MCF 10A (cell line): Measurements from ENCODE around the gene CLK2. TPM values are rescaled to one million over a fixed set of nuclear protein-coding genes. Genes with fewer than 3 reads are reported as not detected.

ENCODE experiments used
- BruUV-seq: library from RNA; stranded (reverse); fragments of 400-500 nt; replicated peaks from 2 replicates; lab custom pipeline; 2021; lab: Mats Ljungman, UMichigan
- CTCF ChIA-PET: fragments of 300-600 bp; sonication (Branson Sonifier 250); formaldehyde crosslinking; extraction: SDS; loops from one replicate; lab custom pipeline; 2021; ENCODE audit warnings: antibody characterized with exemption, inconsistent platforms; lab: Yijun Ruan, JAX
- POLR2A ChIA-PET: fragments of 300-600, 350-650 bp; sonication (Branson Sonifier 250); formaldehyde crosslinking; extraction: SDS; loops from one replicate; lab custom pipeline; 2020; ENCODE audit warnings: antibody characterized with exemption, inconsistent platforms; lab: Yijun Ruan, JAX
- DNase-seq: peaks from one replicate; pipeline ENCODE4 v3.0.0-alpha.2; 2018; ENCODE audit not compliant: unreplicated experiment
- H3K27ac Mint-ChIP-seq: one replicate; pipeline ENCODE4 v1.8.0; 2022; ENCODE audit warnings: mild to moderate bottlenecking, low read depth, mixed read lengths; ENCODE audit not compliant: unreplicated experiment
- H3K27me3 Mint-ChIP-seq: one replicate; pipeline ENCODE4 v1.8.0; 2022; ENCODE audit warnings: mixed read lengths; ENCODE audit not compliant: insufficient read depth, unreplicated experiment
- H3K36me3 Mint-ChIP-seq: one replicate; pipeline ENCODE4 v1.8.0; 2022; ENCODE audit warnings: mild to moderate bottlenecking, moderate library complexity, mixed read lengths; ENCODE audit not compliant: insufficient read depth, unreplicated experiment
- H3K4me1 Mint-ChIP-seq: one replicate; pipeline ENCODE4 v1.8.0; 2022; ENCODE audit warnings: mixed read lengths; ENCODE audit not compliant: insufficient read depth, unreplicated experiment
- H3K4me3 Mint-ChIP-seq: one replicate; pipeline ENCODE4 v1.8.0; 2022; ENCODE audit warnings: mild to moderate bottlenecking, moderate library complexity, mixed read lengths; ENCODE audit not compliant: unreplicated experiment
- H3K9me3 Mint-ChIP-seq: one replicate; pipeline ENCODE4 v1.8.0; 2022; ENCODE audit warnings: mixed read lengths; ENCODE audit not compliant: unreplicated experiment
- intact Hi-C: fragments of 100-400 bp; cut with micrococcal nuclease; formaldehyde crosslinking; loops from 2 replicates; pipeline ENCODE4 v1.14.1; 2022
- total RNA-seq: library from RNA; stranded (reverse); gene quantifications from 2 replicates; pipeline ENCODE4 v1.2.3, GENCODE V29; 2022
- TF ChIP-seq, protein P1 (sequence below): fragments of 200-600 bp; IDR thresholded peaks from one replicate; pipeline ENCODE4 v1.8.0; 2022; ENCODE audit warnings: antibody characterized with exemption, mild to moderate bottlenecking; ENCODE audit not compliant: unreplicated experiment

CLK2 gene
- total RNA-seq, 1 experiment from 2014 or later = 78.6 TPM

GRCh38 chr1:155267373-155267772, 5.9 kb downstream of the CLK2 start:
- Mint-ChIP-seq H3K27ac (no peak overlapping the region), H3K4me1 (peaks cover 8% of the 10 kb centered on the region), H3K9me3 (no peaks in the 10 kb centered on the region), H3K4me3 (no peak overlapping the region), H3K36me3 (peaks cover 93% of the 10 kb centered on the region), H3K27me3 (no peaks in the 10 kb centered on the region)
- no TSS peak for BruUV-seq
- TF ChIP-seq, protein P1, sequence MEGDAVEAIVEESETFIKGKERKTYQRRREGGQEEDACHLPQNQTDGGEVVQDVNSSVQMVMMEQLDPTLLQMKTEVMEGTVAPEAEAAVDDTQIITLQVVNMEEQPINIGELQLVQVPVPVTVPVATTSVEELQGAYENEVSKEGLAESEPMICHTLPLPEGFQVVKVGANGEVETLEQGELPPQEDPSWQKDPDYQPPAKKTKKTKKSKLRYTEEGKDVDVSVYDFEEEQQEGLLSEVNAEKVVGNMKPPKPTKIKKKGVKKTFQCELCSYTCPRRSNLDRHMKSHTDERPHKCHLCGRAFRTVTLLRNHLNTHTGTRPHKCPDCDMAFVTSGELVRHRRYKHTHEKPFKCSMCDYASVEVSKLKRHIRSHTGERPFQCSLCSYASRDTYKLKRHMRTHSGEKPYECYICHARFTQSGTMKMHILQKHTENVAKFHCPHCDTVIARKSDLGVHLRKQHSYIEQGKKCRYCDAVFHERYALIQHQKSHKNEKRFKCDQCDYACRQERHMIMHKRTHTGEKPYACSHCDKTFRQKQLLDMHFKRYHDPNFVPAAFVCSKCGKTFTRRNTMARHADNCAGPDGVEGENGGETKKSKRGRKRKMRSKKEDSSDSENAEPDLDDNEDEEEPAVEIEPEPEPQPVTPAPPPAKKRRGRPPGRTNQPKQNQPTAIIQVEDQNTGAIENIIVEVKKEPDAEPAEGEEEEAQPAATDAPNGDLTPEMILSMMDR = no peak
- DNase-seq = no peak
- intact Hi-C loops = no loop called here
- ChIA-PET CTCF (interaction anchor here (0.7 to 14.5 kb wide), 6 partner anchors 9 to 325 kb away, joined by 3 to 238 read pairs (median 8); partner anchors contain the start of gene ENTREP3), POLR2A (interaction anchor here (1.1 to 3.0 kb wide), 5 partner anchors 11 to 57 kb away, joined by 3 to 10 read pairs (median 4); partner anchors contain the start of genes ENTREP3 and FDPS)

- no peak overlapping the region for H3K27ac Mint-ChIP-seq
- peaks cover 93% of the 10 kb centered on the region for H3K36me3 Mint-ChIP-seq
- H3K4me3 Mint-ChIP-seq = no peak overlapping the region
- no peak for DNase-seq
- ChIA-PET CTCF (interaction anchor here (0.7 to 14.5 kb wide), 6 partner anchors 9 to 326 kb away, joined by 3 to 238 read pairs (median 9); partner anchors contain the start of genes ADAM15 and ENTREP3), POLR2A (interaction anchor here (1.0 to 3.0 kb wide), 7 partner anchors 10 to 57 kb away, joined by 3 to 10 read pairs (median 4); partner anchors contain the start of genes ENTREP3 and FDPS)
- BruUV-seq = no TSS peak
- H3K4me1 Mint-ChIP-seq = peaks cover 8% of the 10 kb centered on the region
- no peaks in the 10 kb centered on the region for H3K27me3 Mint-ChIP-seq
- intact Hi-C loops = no loop called here
- H3K9me3 Mint-ChIP-seq = no peaks in the 10 kb centered on the region
- TF ChIP-seq, protein P1 = no peak
These were observed 6.8 kb downstream of the CLK2 start for GRCh38 chr1:155266553-155266952.

- Mint-ChIP-seq H3K36me3 (peaks cover 93% of the 10 kb centered on the region), H3K27ac (peak overlapping the region; percentile 96), H3K4me3 (peak overlapping the region; percentile 98), H3K4me1 (peaks cover 18% of the 10 kb centered on the region), H3K9me3 (no peaks in the 10 kb centered on the region), H3K27me3 (no peaks in the 10 kb centered on the region)
- POLR2A ChIA-PET = interaction anchor here (1.0 to 6.6 kb wide), 3 partner anchors 7 to 45 kb away, joined by 3 to 98 read pairs (median 3); partner anchors contain the start of genes CLK2, ENTREP3 and FDPS
- TF ChIP-seq, protein P1 = no peak
- intact Hi-C loops = loop anchor here (5.0 kb wide), 1 partner anchor 56 kb away; the partner anchor contains the start of genes MTX1 and THBS3
- TSS peak; percentile 1 for BruUV-seq
- CTCF ChIA-PET = interaction anchor here (1.0 to 14.5 kb wide), 4 partner anchors 11 to 60 kb away, joined by 3 to 238 read pairs (median 4); partner anchors contain the start of gene ENTREP3
- DNase-seq = no peak
These were observed 10.2 kb downstream of the CLK2 start for GRCh38 chr1:155263067-155263466.

- POLR2A ChIA-PET = interaction anchor here (0.5 to 6.6 kb wide), 21 partner anchors 10 to 860 kb away, joined by 3 to 98 read pairs (median 5); partner anchors contain the start of genes ASH1L, CLK2, FDPS and HCN3
- CTCF ChIA-PET = interaction anchor here (0.6 to 5.5 kb wide), 6 partner anchors 10 to 1321 kb away, joined by 3 to 150 read pairs (median 5); partner anchors contain the start of gene CLK2
- peak within 1 kb of the TSS; percentile 98 for H3K4me3 Mint-ChIP-seq
- no peaks in the 10 kb centered on the region for H3K9me3 Mint-ChIP-seq
- H3K27me3 Mint-ChIP-seq = no peaks in the 10 kb centered on the region
- TF ChIP-seq, protein P1 = no peak
- DNase-seq = peak; percentile 100
- H3K4me1 Mint-ChIP-seq = peaks cover 18% of the 10 kb centered on the region
- peaks cover 94% of the 10 kb centered on the region for H3K36me3 Mint-ChIP-seq
- H3K27ac Mint-ChIP-seq = peak within 1 kb of the TSS; percentile 96
- TSS peak; percentile 42 for BruUV-seq
- intact Hi-C loops = loop anchor here (5.0 kb wide), 1 partner anchor 55 kb away; the partner anchor contains the start of genes MTX1 and THBS3
These were observed 11.2 kb downstream of the CLK2 start, which contains the start of gene SCAMP3 for GRCh38 chr1:155261852-155262673. SCAMP3 (minus strand) TSS chr1:155262360; CDS start chr1:155262151, 209 bp downstream.
